K562 (cell line): ENCODE measurements around the gene GHDC. TPM values are rescaled to one million over a fixed set of nuclear protein-coding genes. Genes with fewer than 3 reads are reported as not detected.

Experiments used
- CBFB ChIP-seq: sonication (generic); formaldehyde crosslinking; IDR thresholded peaks from 2 replicates; pipeline ENCODE4 v1.4.0; 2020; ENCODE audit warnings: mild to moderate bottlenecking, missing genetic modification reagents
- CBX3 ChIP-seq, 2 experiments: IDR thresholded peaks; 1 replicate in 1 of 2; 2 replicates in 1 of 2; pipeline ENCODE4 v1.6.1; 2012; ENCODE audit warnings: inconsistent platforms in 2 of 2, low read length in 2 of 2, borderline replicate concordance in 1 of 2, control low read depth in 1 of 2
- CBX5 ChIP-seq: IDR thresholded peaks from 2 replicates; pipeline ENCODE4 v1.6.1; 2014; ENCODE audit warnings: low read depth, borderline replicate concordance
- CCNT2 ChIP-seq: IDR thresholded peaks from 2 replicates; pipeline ENCODE4 v1.6.1; 2011; ENCODE audit warnings: borderline replicate concordance, low read depth, mild to moderate bottlenecking, moderate library complexity, mixed read lengths, low read length; ENCODE audit not compliant: insufficient read length; ENCODE audit errors: extremely low read depth
- CSDE1 ChIP-seq, 2 experiments: fragments of 450-650 bp; IDR thresholded peaks; 2 replicates each; pipeline ENCODE4 v1.6.1; 2016; ENCODE audit warnings: mild to moderate bottlenecking in 1 of 2
- DEAF1 ChIP-seq: fragments of 450-650 bp; formaldehyde crosslinking; IDR thresholded peaks from 2 replicates; pipeline ENCODE4 v1.4.0; 2020; ENCODE audit warnings: mild to moderate bottlenecking, moderate library complexity
- DMBX1 ChIP-seq: fragments of 250-450 bp; sonication (Bioruptor Pico); IDR thresholded peaks from 2 replicates; pipeline ENCODE4 v1.8.0; 2022; ENCODE audit warnings: inconsistent platforms, mild to moderate bottlenecking, moderate library complexity, borderline replicate concordance
- HLTF ChIP-seq: fragments of 450-650 bp; IDR thresholded peaks from 2 replicates; pipeline ENCODE4 v1.6.1; 2016
- IFI16 ChIP-seq: fragments of 250-450 bp; sonication (Bioruptor Pico); IDR thresholded peaks from 2 replicates; pipeline ENCODE4 v2.1.2; 2022; ENCODE audit warnings: mild to moderate bottlenecking, inconsistent platforms
- ILF3 ChIP-seq: fragments of 450-650 bp; IDR thresholded peaks from 2 replicates; pipeline ENCODE4 v1.6.1; 2018; ENCODE audit warnings: antibody characterized with exemption, mild to moderate bottlenecking, moderate library complexity, borderline replicate concordance
- MXI1 ChIP-seq: IDR thresholded peaks from 2 replicates; pipeline ENCODE4 v1.6.1; 2011; ENCODE audit warnings: low read depth, mild to moderate bottlenecking, improper control_type of control experiment, low read length
- NCOA4 ChIP-seq: fragments of 450-650 bp; IDR thresholded peaks from 2 replicates; pipeline ENCODE4 v1.6.1; 2018; ENCODE audit warnings: mild to moderate bottlenecking; ENCODE audit not compliant: partially characterized antibody
- SIX5 ChIP-seq, 2 experiments: IDR thresholded peaks; 2 replicates each; pipeline ENCODE4 v1.6.1; 2011; ENCODE audit warnings: low read length in 2 of 2, borderline replicate concordance in 1 of 2, low read depth in 1 of 2, mild to moderate bottlenecking in 1 of 2, moderate library complexity in 1 of 2; ENCODE audit not compliant: insufficient read depth in 1 of 2
- ZBTB2 ChIP-seq: fragments of 450-650 bp; IDR thresholded peaks from 2 replicates; pipeline ENCODE4 v1.6.1; 2016; ENCODE audit warnings: antibody characterized with exemption
- ZNF277 ChIP-seq: fragments of 250-450 bp; sonication (Bioruptor Pico); IDR thresholded peaks from 2 replicates; pipeline ENCODE4 v1.8.0; 2022; ENCODE audit warnings: inconsistent platforms, mild to moderate bottlenecking, moderate library complexity, borderline replicate concordance
- ZNF395 ChIP-seq: fragments of 200-800 bp; sonication (Bioruptor generic); IDR thresholded peaks from 2 replicates; pipeline ENCODE4 v1.6.1; 2017; ENCODE audit warnings: missing genetic modification characterization, missing compliant biosample characterization
- ZNF511 ChIP-seq: sonication (generic); formaldehyde crosslinking; IDR thresholded peaks from 2 replicates; pipeline ENCODE4 v1.8.0; 2022; ENCODE audit warnings: mild to moderate bottlenecking, missing genetic modification reagents
- polyA plus RNA-seq, 8 experiments: library from polyadenylated mRNA; depleted of rRNA in 4 of 8; stranded (reverse) in 5 of 8; unstranded in 3 of 8; fragments of >200 nt; fragmentation: Nextera tagmentation in 2 of 8; fragmentation: Illumina TruSeq in 1 of 8; extraction: Ambion mirVana in 2 of 8; extraction: Trizol in 1 of 8; gene quantifications; 2 replicates each; pipeline versions ENCODE4 v1.2.1 to v1.2.3, GENCODE V29; 2011 to 2014; ENCODE audit warnings: inconsistent platforms in 1 of 8, missing spikeins in 1 of 8
- total RNA-seq, 7 experiments: library from RNA; depleted of rRNA in 6 of 7; stranded (reverse); fragments of >200 nt in 6 of 7; fragmentation: Illumina TruSeq in 2 of 7; extraction: Trizol in 2 of 7; gene quantifications; 2 replicates each; pipeline versions ENCODE4 v1.2.1 to v1.2.3, GENCODE V29; 2011 to 2021; ENCODE audit warnings: low replicate concordance in 1 of 7

GHDC gene
- total and polyA plus RNA-seq, 9 of the 15 experiments (the other 6 are each of a cell fraction or from before 2014, with no cell fraction given), result 0.65 to 23.2 (median 11.2) TPM

- TF ChIP-seq NCOA4, result peak; percentile 53
- TF ChIP-seq CSDE1 (IDR thresholded peaks at IDR 0.05), result 0 out of 4 replicates have a peak, but pooled peaks of 1 of the 2 experiments have one; percentile 61
- no peak for TF ChIP-seq CBX3 (IDR thresholded peaks at IDR 0.05; ENCODE audit: borderline replicate concordance in 1 of 2, low read length in 2 of 2)
- no peak for TF ChIP-seq CBX5
- TF ChIP-seq SIX5 (IDR thresholded peaks at IDR 0.05; ENCODE audit: borderline replicate concordance in 1 of 2, insufficient read depth in 1 of 2, low read depth in 1 of 2, low read length in 2 of 2), result no peak
- no peak for TF ChIP-seq ZNF395 (CRISPR knock-in tag)
- no peak for TF ChIP-seq IFI16
- no peak for TF ChIP-seq ZNF277 (CRISPR knock-in tag)
- TF ChIP-seq ZBTB2, result peak; percentile 63; the same call in 1 of the 2 replicates
- no peak for TF ChIP-seq CCNT2
- TF ChIP-seq DMBX1, result no peak
- no peak for TF ChIP-seq MXI1
- peak; percentile 90 for TF ChIP-seq HLTF
- no peak for TF ChIP-seq ZNF511 (CRISPR knock-in tag)
- no peak for TF ChIP-seq ILF3
- 0 out of 2 replicates have a peak, but pooled peaks have one; percentile 59 for TF ChIP-seq CBFB (CRISPR knock-in tag)
- TF ChIP-seq DEAF1 (CRISPR knock-in tag), result peak; percentile 33; the same call in 1 of the 2 replicates
Measured at GRCh38 chr17:42221886-42222745, 27.8 kb upstream of the GHDC start (continued).
